Testis (tissue), 2 donors: Measurements from ENCODE around the gene FRMD3.

Experiments used
- POLR2A ChIP-seq: fragments of 450-650 bp; IDR thresholded peaks from one replicate; pipeline ENCODE4 v1.6.1; 2017; ENCODE audit warnings: antibody characterized with exemption, mild to moderate bottlenecking, moderate library complexity
- TF ChIP-seq, protein P1 (sequence below), 3 experiments: fragments of 450-650 bp in 2 of 3; fragments of 200-600 bp in 1 of 3; sonication (generic) in 1 of 3; IDR thresholded peaks; one replicate each; pipeline ENCODE4 v1.5.1; 2016 to 2019; ENCODE audit warnings: antibody characterized with exemption in 3 of 3, mild to moderate bottlenecking in 2 of 3, moderate library complexity in 1 of 3

DNA sequence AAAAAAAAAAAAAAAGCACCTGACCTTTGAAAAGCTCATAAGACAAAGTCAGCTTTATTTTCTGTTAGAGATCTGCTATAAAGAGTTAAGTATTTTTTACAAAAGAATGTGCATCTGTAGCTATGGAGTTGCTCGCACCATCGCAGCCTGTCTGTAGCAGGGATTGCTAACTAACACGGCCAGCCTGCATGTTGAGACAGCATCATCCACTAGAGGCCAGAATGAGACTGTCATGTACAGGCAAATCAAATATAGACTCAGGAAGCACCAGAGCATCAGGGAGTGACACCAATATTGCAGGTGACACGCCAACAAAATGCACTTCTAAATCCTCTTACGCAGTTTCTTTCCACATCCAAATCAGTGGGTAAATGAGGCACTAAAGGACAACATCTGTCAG lies 339.0 kb downstream of the FRMD3 start:
- TF ChIP-seq, protein P1, sequence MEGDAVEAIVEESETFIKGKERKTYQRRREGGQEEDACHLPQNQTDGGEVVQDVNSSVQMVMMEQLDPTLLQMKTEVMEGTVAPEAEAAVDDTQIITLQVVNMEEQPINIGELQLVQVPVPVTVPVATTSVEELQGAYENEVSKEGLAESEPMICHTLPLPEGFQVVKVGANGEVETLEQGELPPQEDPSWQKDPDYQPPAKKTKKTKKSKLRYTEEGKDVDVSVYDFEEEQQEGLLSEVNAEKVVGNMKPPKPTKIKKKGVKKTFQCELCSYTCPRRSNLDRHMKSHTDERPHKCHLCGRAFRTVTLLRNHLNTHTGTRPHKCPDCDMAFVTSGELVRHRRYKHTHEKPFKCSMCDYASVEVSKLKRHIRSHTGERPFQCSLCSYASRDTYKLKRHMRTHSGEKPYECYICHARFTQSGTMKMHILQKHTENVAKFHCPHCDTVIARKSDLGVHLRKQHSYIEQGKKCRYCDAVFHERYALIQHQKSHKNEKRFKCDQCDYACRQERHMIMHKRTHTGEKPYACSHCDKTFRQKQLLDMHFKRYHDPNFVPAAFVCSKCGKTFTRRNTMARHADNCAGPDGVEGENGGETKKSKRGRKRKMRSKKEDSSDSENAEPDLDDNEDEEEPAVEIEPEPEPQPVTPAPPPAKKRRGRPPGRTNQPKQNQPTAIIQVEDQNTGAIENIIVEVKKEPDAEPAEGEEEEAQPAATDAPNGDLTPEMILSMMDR (IDR thresholded peaks at IDR 0.05): peak; percentile 34 to 58 (median 55)
- TF ChIP-seq POLR2A: no peak
